Progenitor cell of endocrine pancreas (in vitro differentiated cells): ENCODE data around the gene SCAMP5. TPM values are rescaled to one million over a fixed set of nuclear protein-coding genes. Genes with fewer than 3 reads are reported as not detected.

ENCODE experiments used
- DNase-seq: peaks from one replicate; pipeline ENCODE4 v3.0.0; 2021; ENCODE audit warnings: low spot score; ENCODE audit not compliant: unreplicated experiment
- H3K27ac Mint-ChIP-seq: 2 replicates; pipeline ENCODE4 v1.8.0; 2021; ENCODE audit warnings: mild to moderate bottlenecking, moderate library complexity, mixed read lengths
- H3K27me3 Mint-ChIP-seq: 2 replicates; pipeline ENCODE4 v1.8.0; 2021; ENCODE audit warnings: mixed read lengths
- H3K36me3 Mint-ChIP-seq: 2 replicates; pipeline ENCODE4 v1.8.0; 2022; ENCODE audit warnings: mixed read lengths; ENCODE audit not compliant: insufficient read depth
- H3K4me1 Mint-ChIP-seq: 2 replicates; pipeline ENCODE4 v1.8.0; 2021; ENCODE audit warnings: low read depth, mixed read lengths
- H3K4me3 Mint-ChIP-seq: 2 replicates; pipeline ENCODE4 v1.8.0; 2021; ENCODE audit warnings: low read depth, mild to moderate bottlenecking, moderate library complexity, mixed read lengths
- H3K9me3 Mint-ChIP-seq: 2 replicates; pipeline ENCODE4 v1.8.0; 2021; ENCODE audit warnings: low read depth, mixed read lengths
- total RNA-seq: library from RNA; stranded (reverse); gene quantifications from 2 replicates; pipeline ENCODE4 v1.2.1, GENCODE V29; 2021
- TF ChIP-seq, protein P1 (sequence below): fragments of 200-600 bp; sonication (generic); IDR thresholded peaks from one replicate; pipeline ENCODE4 v1.5.0; 2021; ENCODE audit warnings: antibody characterized with exemption, mild to moderate bottlenecking; ENCODE audit not compliant: unreplicated experiment

The SCAMP5 gene
- total RNA-seq, 1 donor from 2014 or later: 55.9 TPM

DNA sequence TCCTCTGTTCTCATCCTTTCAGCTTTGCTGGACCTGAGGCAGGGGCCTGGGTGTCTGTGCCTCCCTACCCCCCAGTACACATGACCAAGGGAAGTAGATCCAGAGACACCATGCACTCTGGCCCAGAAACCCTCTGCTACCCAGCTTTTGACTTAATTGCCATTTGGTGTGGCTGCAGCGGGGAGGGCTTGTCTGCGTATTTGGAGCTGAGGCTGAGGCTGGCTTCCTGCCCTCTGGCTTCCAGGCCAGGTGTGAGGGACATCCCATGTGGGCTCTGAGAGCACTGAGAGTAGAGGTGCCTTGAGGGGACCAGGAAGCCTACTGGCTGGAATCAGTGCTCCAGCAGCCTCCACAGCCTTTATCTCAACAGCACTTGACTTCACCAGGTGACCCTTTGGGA, 54.9 kb downstream of the SCAMP5 start:
- Mint-ChIP-seq H3K36me3 (no peaks in the 10 kb centered on the region), H3K27me3 (no peaks in the 10 kb centered on the region), H3K9me3 (no peaks in the 10 kb centered on the region), H3K4me3 (no peak overlapping the region), H3K4me1 (peaks cover 10% of the 10 kb centered on the region), H3K27ac (no peak overlapping the region)
- TF ChIP-seq, protein P1, sequence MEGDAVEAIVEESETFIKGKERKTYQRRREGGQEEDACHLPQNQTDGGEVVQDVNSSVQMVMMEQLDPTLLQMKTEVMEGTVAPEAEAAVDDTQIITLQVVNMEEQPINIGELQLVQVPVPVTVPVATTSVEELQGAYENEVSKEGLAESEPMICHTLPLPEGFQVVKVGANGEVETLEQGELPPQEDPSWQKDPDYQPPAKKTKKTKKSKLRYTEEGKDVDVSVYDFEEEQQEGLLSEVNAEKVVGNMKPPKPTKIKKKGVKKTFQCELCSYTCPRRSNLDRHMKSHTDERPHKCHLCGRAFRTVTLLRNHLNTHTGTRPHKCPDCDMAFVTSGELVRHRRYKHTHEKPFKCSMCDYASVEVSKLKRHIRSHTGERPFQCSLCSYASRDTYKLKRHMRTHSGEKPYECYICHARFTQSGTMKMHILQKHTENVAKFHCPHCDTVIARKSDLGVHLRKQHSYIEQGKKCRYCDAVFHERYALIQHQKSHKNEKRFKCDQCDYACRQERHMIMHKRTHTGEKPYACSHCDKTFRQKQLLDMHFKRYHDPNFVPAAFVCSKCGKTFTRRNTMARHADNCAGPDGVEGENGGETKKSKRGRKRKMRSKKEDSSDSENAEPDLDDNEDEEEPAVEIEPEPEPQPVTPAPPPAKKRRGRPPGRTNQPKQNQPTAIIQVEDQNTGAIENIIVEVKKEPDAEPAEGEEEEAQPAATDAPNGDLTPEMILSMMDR: no peak
- DNase-seq: no peak

DNA sequence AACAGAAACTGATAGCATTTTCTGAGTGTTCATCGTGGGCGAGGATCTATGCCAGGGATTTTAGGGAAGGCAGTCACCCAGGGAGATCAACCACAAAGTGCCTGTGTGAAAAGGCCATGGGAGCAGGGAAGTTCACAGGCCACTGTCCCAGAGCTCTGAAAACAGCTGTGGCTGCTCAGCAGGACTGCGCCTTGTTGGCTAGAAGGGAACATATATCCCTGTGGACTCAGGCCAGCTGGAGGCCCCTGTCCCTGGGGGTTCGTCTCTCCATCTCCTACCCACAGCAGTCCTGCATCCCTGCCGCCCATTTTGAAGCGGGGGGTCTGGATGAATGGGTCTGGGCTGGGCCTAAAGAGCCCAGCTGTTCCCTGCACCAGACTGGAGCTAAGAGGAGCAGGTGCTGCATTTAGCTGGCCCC, 55.8 kb downstream of the SCAMP5 start:
- Mint-ChIP-seq H3K27ac (no peak overlapping the region), H3K4me3 (no peak overlapping the region), H3K36me3 (peaks cover 4% of the 10 kb centered on the region), H3K27me3 (no peaks in the 10 kb centered on the region), H3K4me1 (peaks cover 10% of the 10 kb centered on the region), H3K9me3 (no peaks in the 10 kb centered on the region)
- TF ChIP-seq, protein P1: no peak
- no peak for DNase-seq

DNA sequence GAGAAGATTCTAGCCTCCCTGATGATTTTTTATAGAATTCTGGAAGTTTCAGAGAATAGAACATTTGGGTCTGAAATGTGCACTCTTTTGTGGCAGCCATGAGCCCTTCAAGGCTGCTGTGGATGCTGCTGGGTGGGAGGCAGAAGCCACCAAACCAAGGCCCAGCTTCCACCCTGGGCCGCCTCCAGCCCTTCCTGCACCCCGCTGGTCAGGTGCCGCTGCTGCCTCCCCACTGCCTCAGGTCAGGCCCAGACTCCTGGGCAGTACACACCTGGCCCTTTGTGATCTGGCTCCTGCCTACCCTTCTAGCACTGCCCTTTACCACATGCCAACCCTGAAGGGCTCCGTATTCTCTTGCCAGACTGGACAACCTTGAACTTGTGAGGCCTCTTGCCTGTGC, 56.3 kb downstream of the SCAMP5 start:
- TF ChIP-seq, protein P1: no peak
- H3K27ac Mint-ChIP-seq: no peak overlapping the region
- H3K4me3 Mint-ChIP-seq: no peak overlapping the region
- no peaks in the 10 kb centered on the region for H3K9me3 Mint-ChIP-seq
- no peak for DNase-seq
- H3K36me3 Mint-ChIP-seq: peaks cover 4% of the 10 kb centered on the region
- no peaks in the 10 kb centered on the region for H3K27me3 Mint-ChIP-seq
- peaks cover 8% of the 10 kb centered on the region for H3K4me1 Mint-ChIP-seq

DNA sequence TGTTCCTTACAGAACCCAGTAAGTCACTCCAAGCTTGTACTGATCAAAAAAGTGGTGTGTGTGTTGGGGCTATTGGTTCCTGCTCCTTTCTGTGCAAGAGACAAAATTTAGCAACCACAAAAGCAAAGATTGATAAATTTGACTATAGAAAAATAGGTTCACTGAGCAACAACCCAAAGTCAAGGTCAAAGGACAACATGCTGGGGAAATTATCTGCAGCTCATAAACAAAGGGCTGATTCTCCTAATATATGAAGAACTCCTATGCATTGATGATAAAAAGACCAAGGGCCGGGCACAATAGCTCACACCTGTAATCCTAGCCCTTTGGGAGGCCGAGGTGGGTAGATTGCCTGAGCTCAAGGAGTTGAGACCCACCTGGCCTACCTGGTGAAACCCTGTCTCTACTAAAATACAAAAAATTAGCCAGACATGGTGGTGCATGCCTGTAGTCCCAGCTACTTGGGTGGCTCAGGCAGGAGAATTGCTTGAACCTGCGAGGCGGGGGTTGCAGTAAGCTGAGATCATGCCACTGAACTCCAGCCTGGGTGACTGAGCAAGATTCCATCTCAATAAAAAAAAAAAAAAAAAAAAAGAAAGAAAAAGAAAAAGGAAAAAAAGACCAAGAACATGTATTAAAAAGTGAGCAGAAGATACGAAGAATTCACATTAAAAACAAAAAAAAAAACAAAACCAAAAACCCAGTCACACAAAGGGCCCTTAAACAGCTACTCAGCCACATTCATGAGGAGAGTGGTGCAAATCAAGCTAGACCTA, 57.8 kb downstream of the SCAMP5 start:
- H3K4me1 Mint-ChIP-seq: peaks cover 7% of the 10 kb centered on the region
- no peaks in the 10 kb centered on the region for H3K9me3 Mint-ChIP-seq
- H3K27me3 Mint-ChIP-seq: no peaks in the 10 kb centered on the region
- H3K36me3 Mint-ChIP-seq: peaks cover 6% of the 10 kb centered on the region
- H3K4me3 Mint-ChIP-seq: no peak overlapping the region
- TF ChIP-seq, protein P1: no peak
- DNase-seq: no peak
- peak overlapping the region; percentile 29 for H3K27ac Mint-ChIP-seq

DNA sequence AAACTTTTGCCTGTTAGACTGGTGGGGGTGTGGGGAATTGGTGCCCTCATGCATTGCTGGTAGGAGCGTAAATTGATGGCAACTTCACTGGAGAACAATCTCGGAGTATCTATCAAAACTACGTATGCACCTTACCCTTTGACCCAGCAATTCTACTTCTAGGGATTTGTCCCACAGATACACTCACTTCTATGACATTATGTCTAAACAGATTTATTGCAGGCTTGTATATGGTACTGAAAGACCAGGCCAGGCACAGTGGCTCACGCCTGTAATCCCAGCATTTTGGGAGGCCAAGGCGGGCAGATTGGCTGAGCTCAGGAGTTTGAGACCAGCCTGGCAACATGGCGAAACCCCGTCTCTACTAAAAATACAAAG, 58.4 kb downstream of the SCAMP5 start:
- Mint-ChIP-seq H3K4me3 (no peak overlapping the region), H3K4me1 (peaks cover 11% of the 10 kb centered on the region), H3K36me3 (peaks cover 9% of the 10 kb centered on the region), H3K27ac (peak overlapping the region; percentile 57), H3K27me3 (no peaks in the 10 kb centered on the region), H3K9me3 (no peaks in the 10 kb centered on the region)
- DNase-seq: no peak
- TF ChIP-seq, protein P1: no peak
